HepG2 (cell line): ENCODE data around the gene TANGO2. TPM values are rescaled to one million over a fixed set of nuclear protein-coding genes. Genes with fewer than 3 reads are reported as not detected.

Source experiments
- ATF6 ChIP-seq: sonication (generic); formaldehyde crosslinking; conservative IDR thresholded peaks from 2 replicates; pipeline ENCODE4 v1.4.0; 2020; ENCODE audit warnings: missing genetic modification reagents
- DNMT1 ChIP-seq: sonication (generic); formaldehyde crosslinking; IDR thresholded peaks from 2 replicates; pipeline ENCODE4 v1.5.1; 2020; ENCODE audit warnings: mild to moderate bottlenecking, missing genetic modification reagents
- FIP1L1 ChIP-seq: fragments of 200-400 bp; formaldehyde crosslinking; IDR thresholded peaks from 2 replicates; pipeline ENCODE4 v1.6.1; 2018; ENCODE audit warnings: low read depth, mild to moderate bottlenecking, low read length, moderate library complexity, borderline replicate concordance; ENCODE audit not compliant: insufficient read depth
- FOXK1 ChIP-seq: sonication (generic); formaldehyde crosslinking; IDR thresholded peaks from 2 replicates; pipeline ENCODE4 v1.4.0; 2020; ENCODE audit warnings: low read depth, missing genetic modification reagents, borderline replicate concordance
- FOXK2 ChIP-seq: fragments of 450-650 bp; IDR thresholded peaks from 2 replicates; pipeline ENCODE4 v1.6.1; 2016
- GZF1 ChIP-seq: sonication (generic); formaldehyde crosslinking; IDR thresholded peaks from 2 replicates; pipeline ENCODE4 v1.5.1; 2020; ENCODE audit warnings: mild to moderate bottlenecking, missing genetic modification reagents
- MXI1 ChIP-seq: IDR thresholded peaks from 3 replicates; pipeline ENCODE4 v1.6.1; 2012; ENCODE audit warnings: low read depth, low read length, inconsistent platforms, borderline replicate concordance
- PHF20 ChIP-seq: sonication (generic); formaldehyde crosslinking; IDR thresholded peaks from 2 replicates; pipeline ENCODE4 v1.5.0; 2020; ENCODE audit warnings: mild to moderate bottlenecking, missing genetic modification reagents
- POLR2A ChIP-seq, 2 experiments: IDR thresholded peaks; 2 replicates each; pipeline ENCODE4 v1.6.1; 2011; ENCODE audit warnings: low read depth in 2 of 2, low read length in 2 of 2, mild to moderate bottlenecking in 1 of 2, moderate library complexity in 1 of 2; ENCODE audit not compliant: insufficient read depth in 1 of 2
- TBP ChIP-seq: sonication (generic); formaldehyde crosslinking; IDR thresholded peaks from 2 replicates; pipeline ENCODE4 v1.5.0; 2020; ENCODE audit warnings: missing genetic modification reagents
- THAP7 ChIP-seq: sonication (generic); formaldehyde crosslinking; IDR thresholded peaks from 2 replicates; pipeline ENCODE4 v1.8.1; 2023; ENCODE audit warnings: mild to moderate bottlenecking, missing genetic modification reagents
- ZC3H13 ChIP-seq: sonication (generic); formaldehyde crosslinking; IDR thresholded peaks from 2 replicates; pipeline ENCODE4 v1.8.1; 2023; ENCODE audit warnings: mild to moderate bottlenecking, missing genetic modification reagents, moderate library complexity
- ZFX ChIP-seq: sonication (generic); formaldehyde crosslinking; IDR thresholded peaks from 2 replicates; pipeline ENCODE4 v1.4.0; 2020; ENCODE audit warnings: mild to moderate bottlenecking, low read depth, missing genetic modification reagents, moderate library complexity
- ZNF543 ChIP-seq: sonication (generic); formaldehyde crosslinking; IDR thresholded peaks from 2 replicates; pipeline ENCODE4 v1.4.0; 2020; ENCODE audit warnings: mild to moderate bottlenecking, missing genetic modification reagents
- ZNF598 ChIP-seq: sonication (generic); formaldehyde crosslinking; IDR thresholded peaks from 2 replicates; pipeline ENCODE4 v1.5.1; 2020; ENCODE audit warnings: mild to moderate bottlenecking, missing genetic modification reagents, borderline replicate concordance
- ZNF747 ChIP-seq: sonication (generic); formaldehyde crosslinking; IDR thresholded peaks from 2 replicates; pipeline ENCODE4 v1.8.1; 2023; ENCODE audit warnings: missing genetic modification reagents, mild to moderate bottlenecking, borderline replicate concordance
- ZNF772 ChIP-seq: sonication (generic); formaldehyde crosslinking; IDR thresholded peaks from 2 replicates; pipeline ENCODE4 v1.5.0; 2020; ENCODE audit warnings: mild to moderate bottlenecking, missing genetic modification reagents
- ZNF839 ChIP-seq: sonication (generic); formaldehyde crosslinking; IDR thresholded peaks from 2 replicates; pipeline ENCODE4 v1.4.0; 2020; ENCODE audit warnings: missing genetic modification reagents, mild to moderate bottlenecking, borderline replicate concordance
- ZSCAN29 ChIP-seq: sonication (generic); formaldehyde crosslinking; conservative IDR thresholded peaks from 2 replicates; pipeline ENCODE4 v1.4.0; 2020; ENCODE audit warnings: mild to moderate bottlenecking, missing genetic modification reagents
- ZZZ3 ChIP-seq: sonication (generic); formaldehyde crosslinking; IDR thresholded peaks from 2 replicates; pipeline ENCODE4 v1.4.0; 2020; ENCODE audit warnings: missing genetic modification reagents, mild to moderate bottlenecking, borderline replicate concordance
- polyA plus RNA-seq, 8 experiments: library from polyadenylated mRNA; depleted of rRNA in 3 of 8; stranded (reverse) in 7 of 8; unstranded in 1 of 8; fragments of >200 nt; fragmentation: Illumina TruSeq in 4 of 8; extraction: Trizol in 4 of 8; gene quantifications; 2 replicates each; pipeline versions ENCODE4 v1.2.1 to v1.2.3, GENCODE V29; 2011 to 2016; ENCODE audit warnings: low read depth in 4 of 8, missing spikeins in 1 of 8, mixed read lengths in 1 of 8; ENCODE audit not compliant: insufficient read depth in 1 of 8
- total RNA-seq, 5 experiments: library from RNA; depleted of rRNA; stranded (reverse); fragments of >200 nt; fragmentation: Illumina TruSeq; extraction: Trizol; gene quantifications; 2 replicates each; pipeline ENCODE4 v1.2.3, GENCODE V29; 2016; ENCODE audit warnings: low read depth in 1 of 5
- TF ChIP-seq, protein P1 (sequence below): conservative IDR thresholded peaks from 2 replicates; pipeline ENCODE4 v1.6.1; 2018; ENCODE audit warnings: missing genetic modification reagents
- TF ChIP-seq, protein P2 (sequence below): IDR thresholded peaks from 2 replicates; pipeline ENCODE4 v1.6.1; 2018; ENCODE audit warnings: missing genetic modification reagents, mild to moderate bottlenecking, missing compliant biosample characterization
- TF ChIP-seq, protein P3 (sequence below): sonication (generic); formaldehyde crosslinking; IDR thresholded peaks from 2 replicates; pipeline ENCODE4 v1.4.0; 2020; ENCODE audit warnings: mild to moderate bottlenecking, missing genetic modification reagents
- TF ChIP-seq, protein P4 (sequence below): sonication (generic); formaldehyde crosslinking; IDR thresholded peaks from 2 replicates; pipeline ENCODE4 v1.8.1; 2023; ENCODE audit warnings: mild to moderate bottlenecking, missing genetic modification reagents, borderline replicate concordance

The TANGO2 gene
- total and polyA plus RNA-seq, 2 of the 13 experiments (the other 11 are each of a cell fraction or from before 2014, with no cell fraction given): 12.9 to 14.8 TPM

- TF ChIP-seq, protein P1, sequence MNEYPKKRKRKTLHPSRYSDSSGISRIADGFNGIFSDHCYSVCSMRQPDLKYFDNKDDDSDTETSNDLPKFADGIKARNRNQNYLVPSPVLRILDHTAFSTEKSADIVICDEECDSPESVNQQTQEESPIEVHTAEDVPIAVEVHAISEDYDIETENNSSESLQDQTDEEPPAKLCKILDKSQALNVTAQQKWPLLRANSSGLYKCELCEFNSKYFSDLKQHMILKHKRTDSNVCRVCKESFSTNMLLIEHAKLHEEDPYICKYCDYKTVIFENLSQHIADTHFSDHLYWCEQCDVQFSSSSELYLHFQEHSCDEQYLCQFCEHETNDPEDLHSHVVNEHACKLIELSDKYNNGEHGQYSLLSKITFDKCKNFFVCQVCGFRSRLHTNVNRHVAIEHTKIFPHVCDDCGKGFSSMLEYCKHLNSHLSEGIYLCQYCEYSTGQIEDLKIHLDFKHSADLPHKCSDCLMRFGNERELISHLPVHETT: no peak
- no peak for TF ChIP-seq FIP1L1
- no peak for TF ChIP-seq PHF20 (CRISPR knock-in tag)
- 0 out of 2 replicates have a peak, but pooled peaks have one; percentile 20 for TF ChIP-seq ZFX (CRISPR knock-in tag)
- no peak for TF ChIP-seq ZNF839
- TF ChIP-seq ZNF747 (CRISPR knock-in tag): no peak
- TF ChIP-seq ZC3H13 (CRISPR knock-in tag): no peak
- no peak for TF ChIP-seq THAP7 (CRISPR knock-in tag)
- TF ChIP-seq FOXK1 (CRISPR knock-in tag): no peak
- TF ChIP-seq ZZZ3 (CRISPR knock-in tag): no peak
- TF ChIP-seq, protein P2, sequence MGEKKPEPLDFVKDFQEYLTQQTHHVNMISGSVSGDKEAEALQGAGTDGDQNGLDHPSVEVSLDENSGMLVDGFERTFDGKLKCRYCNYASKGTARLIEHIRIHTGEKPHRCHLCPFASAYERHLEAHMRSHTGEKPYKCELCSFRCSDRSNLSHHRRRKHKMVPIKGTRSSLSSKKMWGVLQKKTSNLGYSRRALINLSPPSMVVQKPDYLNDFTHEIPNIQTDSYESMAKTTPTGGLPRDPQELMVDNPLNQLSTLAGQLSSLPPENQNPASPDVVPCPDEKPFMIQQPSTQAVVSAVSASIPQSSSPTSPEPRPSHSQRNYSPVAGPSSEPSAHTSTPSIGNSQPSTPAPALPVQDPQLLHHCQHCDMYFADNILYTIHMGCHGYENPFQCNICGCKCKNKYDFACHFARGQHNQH (CRISPR knock-in tag): peak; percentile 21; the same call in 1 of the 2 replicates
- TF ChIP-seq ATF6 (CRISPR knock-in tag): no peak
- TF ChIP-seq DNMT1 (CRISPR knock-in tag): peak; percentile 49; the same call in 1 of the 2 replicates
- TF ChIP-seq GZF1 (CRISPR knock-in tag): no peak
- TF ChIP-seq ZNF598: peak; percentile 20; the same call in 1 of the 2 replicates
- TF ChIP-seq, protein P3, sequence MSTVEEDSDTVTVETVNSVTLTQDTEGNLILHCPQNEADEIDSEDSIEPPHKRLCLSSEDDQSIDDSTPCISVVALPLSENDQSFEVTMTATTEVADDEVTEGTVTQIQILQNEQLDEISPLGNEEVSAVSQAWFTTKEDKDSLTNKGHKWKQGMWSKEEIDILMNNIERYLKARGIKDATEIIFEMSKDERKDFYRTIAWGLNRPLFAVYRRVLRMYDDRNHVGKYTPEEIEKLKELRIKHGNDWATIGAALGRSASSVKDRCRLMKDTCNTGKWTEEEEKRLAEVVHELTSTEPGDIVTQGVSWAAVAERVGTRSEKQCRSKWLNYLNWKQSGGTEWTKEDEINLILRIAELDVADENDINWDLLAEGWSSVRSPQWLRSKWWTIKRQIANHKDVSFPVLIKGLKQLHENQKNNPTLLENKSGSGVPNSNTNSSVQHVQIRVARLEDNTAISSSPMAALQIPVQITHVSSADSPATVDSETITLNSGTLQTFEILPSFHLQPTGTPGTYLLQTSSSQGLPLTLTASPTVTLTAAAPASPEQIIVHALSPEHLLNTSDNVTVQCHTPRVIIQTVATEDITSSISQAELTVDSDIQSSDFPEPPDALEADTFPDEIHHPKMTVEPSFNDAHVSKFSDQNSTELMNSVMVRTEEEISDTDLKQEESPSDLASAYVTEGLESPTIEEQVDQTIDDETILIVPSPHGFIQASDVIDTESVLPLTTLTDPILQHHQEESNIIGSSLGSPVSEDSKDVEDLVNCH: no peak
- TF ChIP-seq ZSCAN29 (CRISPR knock-in tag): no peak
- TF ChIP-seq ZNF543 (CRISPR knock-in tag): no peak
- peak; percentile 28; the same call in 1 of the 2 replicates for TF ChIP-seq ZNF772 (CRISPR knock-in tag)
- TF ChIP-seq MXI1: no peak; the same call in 2 of the 3 replicates
- no peak for TF ChIP-seq TBP
- TF ChIP-seq, protein P4, sequence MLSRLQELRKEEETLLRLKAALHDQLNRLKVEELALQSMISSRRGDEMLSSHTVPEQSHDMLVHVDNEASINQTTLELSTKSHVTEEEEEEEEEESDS (CRISPR knock-in tag): no peak
- TF ChIP-seq POLR2A (IDR thresholded peaks at IDR 0.05; ENCODE audit: insufficient read depth in 1 of 2, low read depth in 2 of 2, low read length in 2 of 2): no peak
- TF ChIP-seq FOXK2: no peak
Measured at GRCh38 chr22:20013382-20013871, 7.5 kb upstream of the TANGO2 start (continued).
